ENCODE measurements around the gene TCF4. TPM values are rescaled to one million over a fixed set of nuclear protein-coding genes. Genes with fewer than 3 reads are reported as not detected.

Gene TCF4
- total RNA-seq, 1 experiment from 2014 or later = 2.3 TPM

- ATAC-seq (no peak), DNase-seq (ENCODE audit: low read depth, low spot score) (no peak)
- no peak for TF ChIP-seq REST (IDR thresholded peaks at IDR 0.05; ENCODE audit: insufficient read depth in 1 of 2, low read depth in 2 of 2, low read length in 1 of 2)
- TF ChIP-seq POLR2AphosphoS5 (IDR thresholded peaks at IDR 0.05; ENCODE audit: low read depth, low read length) = no peak
- TF ChIP-seq CTCF (IDR thresholded peaks at IDR 0.05) = no peak
- TF ChIP-seq SIN3A (IDR thresholded peaks at IDR 0.05; ENCODE audit: borderline replicate concordance, insufficient read depth, low read depth, low read length) = no peak
- no peak for TF ChIP-seq TCF7L2 (IDR thresholded peaks at IDR 0.05; ENCODE audit: low read depth, low read length)
- no peak overlapping the region for H3K4me3 ChIP-seq (ENCODE audit: low read depth in 2 of 2, low read length in 2 of 2)
- in situ Hi-C loops (cut with HindIII; ENCODE audit: low pct_unique_long_range_greater_than_20kb, low sequenced_read_pairs) = no loop called here
- H3K4me1 ChIP-seq (ENCODE audit: control insufficient read depth, insufficient read depth, low read length) = no peaks in the 10 kb centered on the region
- POLR2A ChIA-PET = no interaction called here
- H3K9me3 ChIP-seq (ENCODE audit: control insufficient read depth, insufficient read depth, low read depth, low read length) = no peaks in the 10 kb centered on the region
- no peaks in the 10 kb centered on the region for H3K36me3 ChIP-seq (ENCODE audit: control insufficient read depth, insufficient read depth, low read length)
- intact Hi-C loops (cut with micrococcal nuclease; ENCODE audit: unreplicated experiment) = no loop called here
- no peaks in the 10 kb centered on the region for H3K27me3 ChIP-seq (ENCODE audit: control insufficient read depth, insufficient read depth, low read length)
- no TSS peak for BruUV-seq (replicated peaks)
- no peak overlapping the region for H3K27ac ChIP-seq (ENCODE audit: low read length)
- CTCF ChIA-PET = no interaction called here
Observed at GRCh38 chr18:55513161-55513560, 74.8 kb downstream of the TCF4 start.

DNA sequence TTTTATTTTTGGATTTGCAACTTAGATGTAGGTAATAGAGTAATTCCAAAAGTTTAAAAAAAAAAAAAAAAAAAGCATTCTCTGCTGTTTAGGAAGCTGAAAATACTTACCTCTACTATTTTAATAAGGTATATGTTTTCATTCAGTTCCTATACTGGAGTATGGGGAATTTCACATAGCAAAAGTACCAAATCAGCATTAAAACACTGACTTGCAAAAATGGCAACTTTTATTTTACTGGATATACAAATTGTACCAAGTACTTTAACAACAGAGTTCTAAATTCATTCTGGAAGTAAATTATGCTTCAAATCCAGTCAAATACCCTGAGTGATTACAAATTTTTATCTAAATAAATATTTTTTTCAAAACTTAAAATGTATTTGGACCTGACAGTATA, 76.7 kb downstream of the TCF4 start:
- ChIA-PET CTCF (no interaction called here), POLR2A (no interaction called here)
- Histone ChIP-seq H3K36me3 (ENCODE audit: control insufficient read depth, insufficient read depth, low read length) (no peaks in the 10 kb centered on the region), H3K27me3 (ENCODE audit: control insufficient read depth, insufficient read depth, low read length) (no peaks in the 10 kb centered on the region), H3K4me1 (ENCODE audit: control insufficient read depth, insufficient read depth, low read length) (no peaks in the 10 kb centered on the region), H3K9me3 (ENCODE audit: control insufficient read depth, insufficient read depth, low read depth, low read length) (no peaks in the 10 kb centered on the region), H3K4me3 (ENCODE audit: low read depth in 2 of 2, low read length in 2 of 2) (no peak overlapping the region), H3K27ac (ENCODE audit: low read length) (no peak overlapping the region)
- no peak for DNase-seq (ENCODE audit: low read depth, low spot score)
- in situ Hi-C loops (cut with HindIII; ENCODE audit: low pct_unique_long_range_greater_than_20kb, low sequenced_read_pairs) = no loop called here
- TF ChIP-seq POLR2AphosphoS5 (IDR thresholded peaks at IDR 0.05; ENCODE audit: low read depth, low read length) (no peak), TCF7L2 (IDR thresholded peaks at IDR 0.05; ENCODE audit: low read depth, low read length) (no peak), CTCF (IDR thresholded peaks at IDR 0.05) (no peak), REST (IDR thresholded peaks at IDR 0.05; ENCODE audit: insufficient read depth in 1 of 2, low read depth in 2 of 2, low read length in 1 of 2) (no peak), SIN3A (IDR thresholded peaks at IDR 0.05; ENCODE audit: borderline replicate concordance, insufficient read depth, low read depth, low read length) (no peak)
- BruUV-seq (replicated peaks) = no TSS peak
- no peak for ATAC-seq
- intact Hi-C loops (cut with micrococcal nuclease; ENCODE audit: unreplicated experiment) = no loop called here

Measured in Panc1 (cell line).